ENCODE data around the gene MAP3K3.

MAP3K3 gene

DNA sequence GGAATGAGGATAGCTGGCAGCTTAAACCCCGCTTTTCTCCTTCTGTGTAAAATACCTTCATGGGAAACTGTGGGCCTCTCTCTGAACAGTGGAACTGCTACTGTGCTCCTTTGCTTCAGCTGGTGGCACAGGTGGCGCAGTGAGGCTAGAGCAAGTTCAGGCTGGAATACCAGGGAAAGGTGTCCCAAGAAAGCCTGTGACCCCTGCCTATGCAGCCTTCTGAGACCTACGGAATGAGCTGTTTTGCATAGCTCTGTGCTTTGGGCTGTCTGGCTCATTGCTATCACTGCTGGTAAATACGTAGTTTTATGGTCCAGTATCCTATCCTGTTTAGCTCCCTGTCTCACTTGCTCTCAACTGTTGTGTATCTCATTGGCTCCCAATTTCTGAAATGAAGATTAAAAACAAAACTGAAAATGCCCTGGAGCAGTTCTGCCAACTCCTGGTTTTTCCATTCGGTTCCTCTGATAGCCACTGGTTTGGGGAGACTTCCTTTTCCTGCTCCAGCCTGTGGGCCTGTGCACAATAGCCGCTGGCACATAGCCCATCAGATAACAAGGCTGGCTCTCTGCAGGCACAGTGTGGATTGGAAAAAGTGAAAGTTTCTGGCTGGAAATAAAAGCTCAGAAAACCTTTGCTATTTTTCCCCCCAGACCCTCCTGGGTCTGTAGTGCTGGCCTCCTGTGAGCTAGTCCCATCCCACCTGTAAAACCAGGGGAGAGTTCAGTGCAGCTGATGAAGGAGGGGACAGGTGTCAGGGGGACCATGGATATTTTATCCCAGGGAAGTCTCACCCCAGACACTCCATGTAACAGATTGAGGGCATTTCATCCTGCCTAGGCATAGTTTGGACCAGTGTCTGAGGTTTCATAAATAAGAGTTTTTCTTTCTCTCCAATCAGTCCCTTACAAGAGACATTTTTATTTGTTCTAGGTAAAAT is 53.7 kb downstream of the MAP3K3 start (continued):
- TF ChIP-seq, protein P1, sequence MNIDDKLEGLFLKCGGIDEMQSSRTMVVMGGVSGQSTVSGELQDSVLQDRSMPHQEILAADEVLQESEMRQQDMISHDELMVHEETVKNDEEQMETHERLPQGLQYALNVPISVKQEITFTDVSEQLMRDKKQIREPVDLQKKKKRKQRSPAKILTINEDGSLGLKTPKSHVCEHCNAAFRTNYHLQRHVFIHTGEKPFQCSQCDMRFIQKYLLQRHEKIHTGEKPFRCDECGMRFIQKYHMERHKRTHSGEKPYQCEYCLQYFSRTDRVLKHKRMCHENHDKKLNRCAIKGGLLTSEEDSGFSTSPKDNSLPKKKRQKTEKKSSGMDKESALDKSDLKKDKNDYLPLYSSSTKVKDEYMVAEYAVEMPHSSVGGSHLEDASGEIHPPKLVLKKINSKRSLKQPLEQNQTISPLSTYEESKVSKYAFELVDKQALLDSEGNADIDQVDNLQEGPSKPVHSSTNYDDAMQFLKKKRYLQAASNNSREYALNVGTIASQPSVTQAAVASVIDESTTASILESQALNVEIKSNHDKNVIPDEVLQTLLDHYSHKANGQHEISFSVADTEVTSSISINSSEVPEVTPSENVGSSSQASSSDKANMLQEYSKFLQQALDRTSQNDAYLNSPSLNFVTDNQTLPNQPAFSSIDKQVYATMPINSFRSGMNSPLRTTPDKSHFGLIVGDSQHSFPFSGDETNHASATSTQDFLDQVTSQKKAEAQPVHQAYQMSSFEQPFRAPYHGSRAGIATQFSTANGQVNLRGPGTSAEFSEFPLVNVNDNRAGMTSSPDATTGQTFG (tag by site-specific recombination; IDR thresholded peaks at IDR 0.05; ENCODE audit: borderline replicate concordance) = no peak
- TF ChIP-seq ZNF239 (tag by site-specific recombination; IDR thresholded peaks at IDR 0.05) (no peak), ZBTB8A (tag by site-specific recombination; IDR thresholded peaks at IDR 0.05) (no peak), ZNF157 (tag by site-specific recombination; IDR thresholded peaks at IDR 0.05) (no peak), ZFP41 (tag by site-specific recombination; IDR thresholded peaks at IDR 0.05; ENCODE audit: borderline replicate concordance) (no peak), ZNF76 (tag by site-specific recombination; IDR thresholded peaks at IDR 0.05; ENCODE audit: borderline replicate concordance, low read depth) (no peak), ZNF433 (tag by site-specific recombination; IDR thresholded peaks at IDR 0.05; ENCODE audit: low read depth) (no peak), REPIN1 (tag by site-specific recombination; IDR thresholded peaks at IDR 0.05; ENCODE audit: low read depth) (no peak), YY1 (tag by site-specific recombination; IDR thresholded peaks at IDR 0.05) (no peak), ZNF350 (tag by site-specific recombination; IDR thresholded peaks at IDR 0.05) (no peak), ZNF248 (tag by site-specific recombination; IDR thresholded peaks at IDR 0.05) (no peak), SP2 (tag by site-specific recombination; IDR thresholded peaks at IDR 0.05) (no peak), GFI1B (tag by site-specific recombination; IDR thresholded peaks at IDR 0.05) (no peak), OVOL3 (tag by site-specific recombination; IDR thresholded peaks at IDR 0.05) (no peak), ZNF596 (tag by site-specific recombination; IDR thresholded peaks at IDR 0.05) (no peak; the same call in 1 of the 2 replicates), ZNF354C (tag by site-specific recombination; IDR thresholded peaks at IDR 0.05; ENCODE audit: borderline replicate concordance, low read depth) (no peak), SP7 (tag by site-specific recombination; IDR thresholded peaks at IDR 0.05) (peak; percentile 37; the same call in 1 of the 2 replicates), ZNF324 (tag by site-specific recombination; IDR thresholded peaks at IDR 0.05) (no peak), YY2 (tag by site-specific recombination; IDR thresholded peaks at IDR 0.05) (no peak), ZNF776 (tag by site-specific recombination; IDR thresholded peaks at IDR 0.05; ENCODE audit: borderline replicate concordance) (no peak), ZNF558 (tag by site-specific recombination; IDR thresholded peaks at IDR 0.05) (no peak), ZNF510 (tag by site-specific recombination; IDR thresholded peaks at IDR 0.05; ENCODE audit: insufficient replicate concordance) (no peak), ZXDB (tag by site-specific recombination; IDR thresholded peaks at IDR 0.05) (peak; percentile 60), ZNF24 (tag by site-specific recombination; IDR thresholded peaks at IDR 0.05) (no peak), ZNF768 (tag by site-specific recombination; IDR thresholded peaks at IDR 0.05) (no peak), ZNF146 (tag by site-specific recombination; IDR thresholded peaks at IDR 0.05) (no peak), ZNF473 (tag by site-specific recombination; IDR thresholded peaks at IDR 0.05) (no peak)
- TF ChIP-seq, protein P2, sequence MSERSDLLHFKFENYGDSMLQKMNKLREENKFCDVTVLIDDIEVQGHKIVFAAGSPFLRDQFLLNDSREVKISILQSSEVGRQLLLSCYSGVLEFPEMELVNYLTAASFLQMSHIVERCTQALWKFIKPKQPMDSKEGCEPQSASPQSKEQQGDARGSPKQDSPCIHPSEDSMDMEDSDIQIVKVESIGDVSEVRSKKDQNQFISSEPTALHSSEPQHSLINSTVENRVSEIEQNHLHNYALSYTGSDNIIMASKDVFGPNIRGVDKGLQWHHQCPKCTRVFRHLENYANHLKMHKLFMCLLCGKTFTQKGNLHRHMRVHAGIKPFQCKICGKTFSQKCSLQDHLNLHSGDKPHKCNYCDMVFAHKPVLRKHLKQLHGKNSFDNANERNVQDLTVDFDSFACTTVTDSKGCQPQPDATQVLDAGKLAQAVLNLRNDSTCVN (tag by site-specific recombination; optimal IDR thresholded peaks at IDR 0.05) = no peak
- TF ChIP-seq, protein P3, sequence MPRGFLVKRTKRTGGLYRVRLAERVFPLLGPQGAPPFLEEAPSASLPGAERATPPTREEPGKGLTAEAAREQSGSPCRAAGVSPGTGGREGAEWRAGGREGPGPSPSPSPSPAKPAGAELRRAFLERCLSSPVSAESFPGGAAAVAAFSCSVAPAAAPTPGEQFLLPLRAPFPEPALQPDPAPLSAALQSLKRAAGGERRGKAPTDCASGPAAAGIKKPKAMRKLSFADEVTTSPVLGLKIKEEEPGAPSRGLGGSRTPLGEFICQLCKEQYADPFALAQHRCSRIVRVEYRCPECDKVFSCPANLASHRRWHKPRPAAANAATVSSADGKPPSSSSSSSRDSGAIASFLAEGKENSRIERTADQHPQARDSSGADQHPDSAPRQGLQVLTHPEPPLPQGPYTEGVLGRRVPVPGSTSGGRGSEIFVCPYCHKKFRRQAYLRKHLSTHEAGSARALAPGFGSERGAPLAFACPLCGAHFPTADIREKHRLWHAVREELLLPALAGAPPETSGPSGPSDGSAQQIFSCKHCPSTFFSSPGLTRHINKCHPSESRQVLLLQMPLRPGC (tag by site-specific recombination; IDR thresholded peaks at IDR 0.05) = no peak
- TF ChIP-seq, protein P4, sequence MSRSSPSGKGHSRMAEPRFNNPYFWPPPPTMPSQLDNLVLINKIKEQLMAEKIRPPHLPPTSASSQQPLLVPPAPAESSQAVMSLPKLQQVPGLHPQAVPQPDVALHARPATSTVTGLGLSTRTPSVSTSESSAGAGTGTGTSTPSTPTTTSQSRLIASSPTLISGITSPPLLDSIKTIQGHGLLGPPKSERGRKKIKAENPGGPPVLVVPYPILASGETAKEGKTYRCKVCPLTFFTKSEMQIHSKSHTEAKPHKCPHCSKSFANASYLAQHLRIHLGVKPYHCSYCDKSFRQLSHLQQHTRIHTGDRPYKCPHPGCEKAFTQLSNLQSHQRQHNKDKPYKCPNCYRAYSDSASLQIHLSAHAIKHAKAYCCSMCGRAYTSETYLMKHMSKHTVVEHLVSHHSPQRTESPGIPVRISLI (tag by site-specific recombination; IDR thresholded peaks at IDR 0.05) = no peak
- TF ChIP-seq, protein P5, sequence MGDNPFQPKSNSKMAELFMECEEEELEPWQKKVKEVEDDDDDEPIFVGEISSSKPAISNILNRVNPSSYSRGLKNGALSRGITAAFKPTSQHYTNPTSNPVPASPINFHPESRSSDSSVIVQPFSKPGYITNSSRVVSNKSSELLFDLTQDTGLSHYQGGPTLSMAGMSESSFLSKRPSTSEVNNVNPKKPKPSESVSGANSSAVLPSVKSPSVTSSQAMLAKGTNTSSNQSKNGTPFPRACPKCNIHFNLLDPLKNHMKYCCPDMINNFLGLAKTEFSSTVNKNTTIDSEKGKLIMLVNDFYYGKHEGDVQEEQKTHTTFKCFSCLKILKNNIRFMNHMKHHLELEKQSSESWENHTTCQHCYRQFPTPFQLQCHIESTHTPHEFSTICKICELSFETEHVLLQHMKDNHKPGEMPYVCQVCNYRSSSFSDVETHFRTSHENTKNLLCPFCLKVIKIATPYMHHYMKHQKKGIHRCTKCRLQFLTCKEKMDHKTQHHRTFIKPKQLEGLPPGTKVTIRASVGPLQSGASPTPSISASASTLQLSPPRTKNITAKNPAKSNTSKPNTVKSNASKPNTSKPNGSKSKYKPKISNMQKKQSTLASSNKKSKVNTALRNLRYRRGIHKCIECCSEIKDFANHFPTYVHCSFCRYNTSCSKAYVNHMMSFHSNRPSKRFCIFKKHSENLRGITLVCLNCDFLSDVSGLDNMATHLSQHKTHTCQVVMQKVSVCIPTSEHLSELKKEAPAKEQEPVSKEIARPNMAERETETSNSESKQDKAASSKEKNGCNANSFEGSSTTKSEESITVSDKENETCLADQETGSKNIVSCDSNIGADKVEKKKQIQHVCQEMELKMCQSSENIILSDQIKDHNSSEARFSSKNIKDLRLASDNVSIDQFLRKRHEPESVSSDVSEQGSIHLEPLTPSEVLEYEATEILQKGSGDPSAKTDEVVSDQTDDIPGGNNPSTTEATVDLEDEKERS (tag by site-specific recombination; IDR thresholded peaks at IDR 0.05) = no peak

All from HEK293 (cell line).